GM21529 (cell line): ENCODE results near the gene GSTM3.
"Not testable (repeated sequence)": the region's sequence is repeated elsewhere in the genome, so short reads cannot be mapped to it uniquely, and the experiment has no call there.

Experiments used
- ATAC-seq: cut with Tn5 transposase; IDR thresholded peaks from one replicate; pipeline ENCODE4 v1.9.1; 2021; ENCODE audit not compliant: unreplicated experiment

Gene GSTM3

DNA sequence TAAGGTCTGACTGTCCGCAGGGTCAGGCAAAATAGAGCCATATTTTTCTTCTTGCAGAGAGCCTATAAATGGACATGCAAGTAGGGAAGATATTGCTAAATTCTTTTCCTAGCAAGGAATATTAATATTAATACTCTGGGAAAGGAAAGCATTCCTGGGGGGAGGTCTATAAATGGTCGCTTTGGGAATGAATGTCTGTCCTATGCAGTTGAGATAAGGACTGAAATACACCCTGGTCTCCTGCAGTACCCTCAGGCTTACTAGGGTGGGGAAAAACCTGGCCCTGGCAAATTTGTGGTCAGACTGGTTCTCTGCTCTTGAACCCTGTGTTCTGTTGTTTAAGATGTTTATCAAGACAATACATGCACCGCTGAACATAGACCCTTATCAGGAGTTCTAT is 37.9 kb downstream of the GSTM3 start:
- not testable (repeated sequence) for ATAC-seq

GRCh38 chr1:109697861-109698260 is 43.0 kb downstream of the GSTM3 start:
- ATAC-seq: not testable (repeated sequence)

DNA sequence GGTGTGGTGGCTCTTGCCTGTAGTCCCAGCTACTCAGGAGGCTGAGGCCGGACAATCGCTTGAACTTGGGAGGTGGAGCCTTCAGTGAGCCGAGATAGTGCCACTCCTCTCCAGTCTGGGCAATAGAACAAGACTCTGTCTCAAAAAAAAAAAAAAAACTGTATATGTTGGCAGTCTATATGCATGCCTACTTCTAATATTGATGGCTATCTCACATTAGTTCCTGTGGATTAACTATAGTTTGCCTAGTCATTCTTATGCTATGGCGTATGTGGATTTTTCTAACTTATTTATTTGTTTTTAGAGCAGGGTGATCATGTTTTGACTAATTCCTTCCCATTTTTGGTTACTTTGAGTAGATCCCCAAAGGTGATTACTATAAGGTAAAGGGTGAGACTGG is 43.8 kb downstream of the GSTM3 start:
- ATAC-seq: no peak

- not testable (repeated sequence) for ATAC-seq
Observed at GRCh38 chr1:109695138-109695537, 45.7 kb downstream of the GSTM3 start.

GRCh38 chr1:109694400-109694799 is 46.4 kb downstream of the GSTM3 start:
- ATAC-seq: not testable (repeated sequence)

GRCh38 chr1:109691759-109692158 is 49.1 kb downstream of the GSTM3 start:
- no peak for ATAC-seq

- no peak for ATAC-seq
Observed at GRCh38 chr1:109689844-109690405, 50.9 kb downstream of the GSTM3 start.

- peak; percentile 94 for ATAC-seq
Observed at GRCh38 chr1:109687641-109688499, 53.0 kb downstream of the GSTM3 start, which contains the start of gene GSTM1. GSTM1 (plus strand) TSS chr1:109687817; CDS start chr1:109687874, 57 bp downstream.

- peak; percentile 16 for ATAC-seq
Observed at GRCh38 chr1:109687109-109687508, 53.7 kb downstream of the GSTM3 start.

GRCh38 chr1:109685890-109686289 is 54.9 kb downstream of the GSTM3 start:
- not testable (repeated sequence) for ATAC-seq

DNA sequence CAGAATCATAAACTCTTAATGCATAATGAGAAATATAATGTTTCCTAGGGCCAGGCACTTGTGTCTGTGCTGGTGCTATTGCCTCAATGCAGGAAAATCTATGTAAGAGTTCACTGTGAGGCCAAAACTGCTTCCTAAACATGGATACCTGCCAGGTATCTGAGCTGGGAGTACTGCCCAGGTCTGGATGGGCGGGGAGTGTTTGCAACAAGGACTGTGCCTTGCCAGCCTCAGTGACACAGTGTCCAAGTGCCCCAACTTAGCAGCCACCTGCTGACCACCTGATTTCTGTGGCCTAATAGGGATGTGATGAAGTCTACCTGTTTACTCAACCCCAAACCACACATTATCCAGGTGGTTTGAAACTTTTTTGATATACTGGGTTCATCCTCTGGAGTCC is 55.4 kb downstream of the GSTM3 start:
- ATAC-seq: not testable (repeated sequence)

- ATAC-seq: not testable (repeated sequence)
Observed at GRCh38 chr1:109684777-109685176, 56.1 kb downstream of the GSTM3 start.
